ENCODE data around the gene BMP7. TPM values are rescaled to one million over a fixed set of nuclear protein-coding genes. Genes with fewer than 3 reads are reported as not detected.
A peak's percentile ranks its signal among the peaks of the same experiment; 100 is the strongest.

BMP7 gene
- total RNA-seq, 4 donors from 2014 or later = 34.0 to 113 (median 80.2) TPM

DNA sequence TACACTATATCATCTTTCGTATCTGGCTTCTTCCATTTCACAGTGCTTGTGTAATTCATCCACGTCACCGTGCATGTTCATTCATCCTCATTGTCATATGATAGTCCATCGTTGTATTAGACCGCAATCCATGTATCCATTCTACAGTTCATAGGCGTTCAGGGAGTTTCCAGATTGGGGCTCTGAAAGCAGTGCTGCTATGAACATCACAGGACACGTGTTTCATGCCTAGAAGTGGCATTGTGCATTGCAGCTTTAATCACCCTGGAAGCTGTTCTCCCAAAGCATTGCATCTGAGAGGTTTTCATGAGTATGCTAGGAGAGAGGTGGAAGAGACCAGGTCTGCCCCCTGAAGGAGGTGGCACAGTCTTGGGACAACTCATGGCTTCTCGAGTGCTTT is 35.3 kb downstream of the BMP7 start:
- Histone ChIP-seq H3K9me3 (no peaks in the 10 kb centered on the region), H3K27ac (no peak overlapping the region), H3K36me3 (no peaks in the 10 kb centered on the region), H3K4me1 (peaks cover 38 to 43% of the 10 kb centered on the region in 2 donors), H3K27me3 (no peaks in the 10 kb centered on the region), H3K4me3 (replicated peaks in 1 of 3) (no peak overlapping the region)
- intact Hi-C loops (cut with DNase I) = no loop called here
- no peak for TF ChIP-seq POLR2A (IDR thresholded peaks at IDR 0.05)
- TF ChIP-seq, protein P1, sequence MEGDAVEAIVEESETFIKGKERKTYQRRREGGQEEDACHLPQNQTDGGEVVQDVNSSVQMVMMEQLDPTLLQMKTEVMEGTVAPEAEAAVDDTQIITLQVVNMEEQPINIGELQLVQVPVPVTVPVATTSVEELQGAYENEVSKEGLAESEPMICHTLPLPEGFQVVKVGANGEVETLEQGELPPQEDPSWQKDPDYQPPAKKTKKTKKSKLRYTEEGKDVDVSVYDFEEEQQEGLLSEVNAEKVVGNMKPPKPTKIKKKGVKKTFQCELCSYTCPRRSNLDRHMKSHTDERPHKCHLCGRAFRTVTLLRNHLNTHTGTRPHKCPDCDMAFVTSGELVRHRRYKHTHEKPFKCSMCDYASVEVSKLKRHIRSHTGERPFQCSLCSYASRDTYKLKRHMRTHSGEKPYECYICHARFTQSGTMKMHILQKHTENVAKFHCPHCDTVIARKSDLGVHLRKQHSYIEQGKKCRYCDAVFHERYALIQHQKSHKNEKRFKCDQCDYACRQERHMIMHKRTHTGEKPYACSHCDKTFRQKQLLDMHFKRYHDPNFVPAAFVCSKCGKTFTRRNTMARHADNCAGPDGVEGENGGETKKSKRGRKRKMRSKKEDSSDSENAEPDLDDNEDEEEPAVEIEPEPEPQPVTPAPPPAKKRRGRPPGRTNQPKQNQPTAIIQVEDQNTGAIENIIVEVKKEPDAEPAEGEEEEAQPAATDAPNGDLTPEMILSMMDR (IDR thresholded peaks at IDR 0.05) = no peak
- DNase-seq = no peak
- 66% methylated on average over 8 of the region's 8 CpGs for WGBS, 2 donors

DNA sequence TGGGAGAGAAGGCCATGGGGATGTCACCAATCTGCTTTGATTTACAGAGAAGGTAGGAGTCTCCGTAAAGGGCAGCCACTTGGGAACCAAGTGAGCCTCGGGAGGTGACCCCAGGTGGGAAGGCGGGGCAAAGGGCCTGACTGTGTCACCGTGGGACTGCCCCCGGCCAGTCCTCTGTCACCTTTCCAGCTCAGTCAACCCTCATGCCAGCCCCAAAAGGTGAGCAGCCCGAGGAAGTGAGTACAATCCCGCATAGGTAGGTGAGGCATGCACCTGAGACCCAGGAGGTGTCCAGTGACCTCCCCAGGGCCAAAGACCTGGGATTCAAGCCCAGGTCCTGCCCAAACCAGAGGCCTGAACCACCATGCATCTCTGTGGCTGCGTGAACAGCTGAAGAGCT is 36.2 kb downstream of the BMP7 start:
- H3K27me3 ChIP-seq = no peaks in the 10 kb centered on the region
- intact Hi-C loops (cut with DNase I) = no loop called here
- 60 to 73% methylated on average over 1 to 8 of the region's 8 CpGs for WGBS, 2 donors
- TF ChIP-seq, protein P1 (IDR thresholded peaks at IDR 0.05) = no peak
- no peak for TF ChIP-seq POLR2A (IDR thresholded peaks at IDR 0.05)
- H3K9me3 ChIP-seq = no peaks in the 10 kb centered on the region
- peaks cover 29 to 38% of the 10 kb centered on the region in 2 donors for H3K4me1 ChIP-seq
- peak overlapping the region in 2 of 3 donors; percentile 50 to 62 for H3K27ac ChIP-seq
- H3K4me3 ChIP-seq (replicated peaks in 1 of 3) = no peak overlapping the region
- no peaks in the 10 kb centered on the region for H3K36me3 ChIP-seq
- DNase-seq = peak in 1 of 2 donors; percentile 37

DNA sequence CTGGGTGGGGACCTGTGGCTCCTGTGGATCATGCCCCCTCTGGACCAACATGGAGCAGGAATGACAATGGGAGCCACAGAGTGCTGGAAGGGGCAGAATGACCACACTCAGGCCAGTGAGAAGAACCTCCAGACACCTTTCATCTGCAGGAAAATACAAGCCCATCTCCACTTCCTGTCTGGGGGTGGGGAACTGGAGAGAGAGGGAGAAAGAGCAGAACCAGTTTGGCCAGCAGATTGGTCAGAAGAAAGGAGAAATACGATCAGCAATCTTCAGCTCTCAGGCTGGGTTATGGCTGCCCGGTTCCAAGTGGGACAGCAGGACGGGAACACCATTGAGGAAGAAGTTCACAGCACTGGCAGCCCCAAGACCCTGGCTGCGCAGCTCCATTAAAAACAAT is 37.0 kb downstream of the BMP7 start:
- Histone ChIP-seq H3K4me1 (peaks cover 21 to 33% of the 10 kb centered on the region in 2 donors), H3K9me3 (no peaks in the 10 kb centered on the region), H3K27ac (peak overlapping the region in 2 of 3 donors; percentile 24 to 50), H3K36me3 (no peaks in the 10 kb centered on the region), H3K27me3 (no peaks in the 10 kb centered on the region), H3K4me3 (replicated peaks in 1 of 3) (no peak overlapping the region)
- intact Hi-C loops (cut with DNase I) = no loop called here
- TF ChIP-seq, protein P1 (IDR thresholded peaks at IDR 0.05) = no peak
- TF ChIP-seq POLR2A (IDR thresholded peaks at IDR 0.05) = no peak
- 53 to 60% methylated on average over 4 of the region's 4 CpGs for WGBS, 2 donors
- DNase-seq = no peak

DNA sequence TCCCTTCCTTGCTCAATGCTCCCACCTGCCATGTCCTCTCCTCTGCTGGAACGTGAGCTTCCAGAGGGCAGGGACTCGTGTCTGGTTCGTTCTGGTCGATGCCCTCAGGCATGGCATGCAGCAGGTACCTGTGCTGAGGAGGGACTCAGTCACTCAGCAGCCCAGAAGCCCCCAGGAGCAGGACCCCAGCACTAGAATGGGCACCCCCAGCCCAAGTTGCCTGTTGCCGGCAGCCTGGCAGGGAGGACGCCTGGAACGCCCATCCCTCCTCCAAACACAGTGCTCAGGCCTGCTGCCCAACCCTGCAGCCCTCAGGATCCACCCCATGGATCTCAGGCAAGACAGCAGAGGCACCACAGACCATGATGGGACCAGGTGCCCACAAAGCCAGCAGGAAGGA is 40.6 kb downstream of the BMP7 start:
- 69 to 71% methylated on average over 4 to 6 of the region's 7 CpGs for WGBS, 2 donors
- H3K4me3 ChIP-seq (replicated peaks in 1 of 3) = no peak overlapping the region
- H3K4me1 ChIP-seq = peaks cover 38 to 47% of the 10 kb centered on the region in 2 donors
- peak overlapping the region in 2 of 3 donors; percentile 24 to 36 for H3K27ac ChIP-seq
- no peak for DNase-seq
- H3K27me3 ChIP-seq = no peaks in the 10 kb centered on the region
- no peaks in the 10 kb centered on the region for H3K9me3 ChIP-seq
- H3K36me3 ChIP-seq = no peaks in the 10 kb centered on the region
- TF ChIP-seq, protein P1 (IDR thresholded peaks at IDR 0.05) = no peak
- TF ChIP-seq POLR2A (IDR thresholded peaks at IDR 0.05) = no peak
- intact Hi-C loops (cut with DNase I) = no loop called here

DNA sequence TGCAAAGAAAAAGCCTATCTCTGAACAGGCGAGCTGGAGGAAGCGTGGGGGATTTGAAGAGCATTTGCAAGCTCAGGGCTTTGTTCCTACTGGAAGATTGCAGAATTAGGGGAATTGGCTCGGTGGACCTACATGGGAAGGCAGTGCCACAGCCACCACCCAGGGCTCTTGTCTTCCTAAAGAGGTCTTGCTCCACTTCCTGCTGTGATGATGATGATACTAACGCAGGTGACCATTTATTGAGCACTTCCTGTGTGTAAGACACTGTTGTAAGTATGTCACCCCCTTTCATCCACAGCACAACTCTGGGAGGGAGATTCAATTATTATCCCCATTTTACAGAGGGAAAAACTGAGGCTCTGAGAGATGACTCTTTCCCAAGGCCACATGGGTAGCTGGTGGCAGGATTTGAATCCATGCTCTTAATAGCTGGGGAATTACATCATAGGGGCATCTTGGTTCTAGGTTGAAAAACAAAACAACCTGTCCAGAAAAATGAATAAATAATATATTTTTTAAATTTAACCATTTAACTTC is 41.2 kb downstream of the BMP7 start:
- no peak for TF ChIP-seq POLR2A (IDR thresholded peaks at IDR 0.05)
- TF ChIP-seq, protein P1 (IDR thresholded peaks at IDR 0.05) = no peak
- WGBS, 2 donors = 82 to 97% methylated on average over 4 of the region's 4 CpGs
- Histone ChIP-seq H3K9me3 (no peaks in the 10 kb centered on the region), H3K36me3 (no peaks in the 10 kb centered on the region), H3K27ac (peak overlapping the region in 1 of 3 donors; percentile 97), H3K4me3 (replicated peaks in 1 of 3) (no peak overlapping the region), H3K4me1 (peaks cover 33 to 44% of the 10 kb centered on the region in 2 donors), H3K27me3 (no peaks in the 10 kb centered on the region)
- intact Hi-C loops (cut with DNase I) = no loop called here
- DNase-seq = no peak

Measured in thyroid gland (tissue), 4 donors.